GM12878 (cell line): ENCODE data around the gene HCN3. TPM values are rescaled to one million over a fixed set of nuclear protein-coding genes. Genes with fewer than 3 reads are reported as not detected.

Experiments
- ATAC-seq: fragments of 200-7000 bp; cut with Tn5 transposase; 3 replicates; pipeline ENCODE4 v1.9.1; 2020; ENCODE audit warnings: mild to moderate bottlenecking, moderate library complexity
- BruUV-seq: library from RNA; stranded (reverse); fragments of 400-500 nt; replicated peaks from 2 replicates; lab custom pipeline; 2021; lab: Mats Ljungman, UMichigan
- CTCF ChIA-PET: fragments of 300-600 bp; sonication (Branson Sonifier 250); formaldehyde crosslinking; extraction: SDS; loops from one replicate; lab custom pipeline; 2021; ENCODE audit warnings: inconsistent platforms; lab: Yijun Ruan, JAX
- POLR2A ChIA-PET: fragments of 350-600 bp; formaldehyde crosslinking; extraction: SDS; loops from one replicate; lab custom pipeline; 2021; ENCODE audit warnings: inconsistent platforms; lab: Charles Lee
- RAD21 ChIA-PET: fragments of 300-600 bp; sonication (Branson Sonifier 250); formaldehyde crosslinking; loops from one replicate; lab custom pipeline; 2023; ENCODE audit warnings: antibody characterized with exemption; ENCODE audit not compliant: unreplicated experiment; lab: Charles Lee
- SMC1A ChIA-PET: fragments of 300-600 bp; sonication (Branson Sonifier 250); formaldehyde crosslinking; loops from one replicate; lab custom pipeline; 2023; ENCODE audit not compliant: unreplicated experiment, uncharacterized antibody; lab: Charles Lee
- DNase-seq: peaks from one replicate; pipeline ENCODE4 v3.0.0-alpha.2; 2011; ENCODE audit warnings: low read depth, low spot score
- FAIRE-seq: peaks from 3 replicates; lab custom pipeline; 2011; peaks lifted over from hg19 to GRCh38; lab: Jason Lieb, UNC
- H2AFZ ChIP-seq: 2 replicates; pipeline ENCODE4 v1.6.0; 2011; ENCODE audit warnings: low read depth, low read length, control low read depth; ENCODE audit not compliant: control insufficient read depth
- H3K27ac ChIP-seq: 2 replicates; pipeline ENCODE4 v1.5.1; 2011; ENCODE audit warnings: control low read depth; ENCODE audit not compliant: control insufficient read depth, insufficient read depth
- H3K27me3 ChIP-seq, 2 experiments: replicated peaks in 1 of 2; 2 replicates each; pipeline versions ENCODE4 v1.6.0 to v1.6.1; 2011; ENCODE audit warnings: low read length in 1 of 2; ENCODE audit not compliant: control insufficient read depth in 2 of 2, insufficient read depth in 2 of 2
- H3K36me3 ChIP-seq, 2 experiments: 2 replicates each; pipeline ENCODE4 v1.5.1; 2011; ENCODE audit warnings: low read length in 1 of 2; ENCODE audit not compliant: control insufficient read depth in 2 of 2, insufficient read depth in 2 of 2
- H3K4me1 ChIP-seq: 2 replicates; pipeline ENCODE4 v1.6.1; 2011; ENCODE audit warnings: mild to moderate bottlenecking, low read length, moderate library complexity, mixed read lengths; ENCODE audit not compliant: control insufficient read depth, insufficient read depth
- H3K4me2 ChIP-seq: 2 replicates; pipeline ENCODE4 v1.6.0; 2011; ENCODE audit warnings: control low read depth; ENCODE audit not compliant: control insufficient read depth, insufficient read depth
- H3K4me3 ChIP-seq: fragments of 200-600 bp; sonication (generic); 2 replicates; pipeline ENCODE4 v1.5.1; 2016
- H3K79me2 ChIP-seq: 2 replicates; pipeline ENCODE4 v1.6.0; 2011; ENCODE audit warnings: low read length; ENCODE audit not compliant: control insufficient read depth, insufficient read depth
- H3K9ac ChIP-seq: 2 replicates; pipeline ENCODE4 v1.8.0; 2011; ENCODE audit warnings: low read length, control low read depth, mixed read lengths; ENCODE audit not compliant: control insufficient read depth, insufficient read depth
- H3K9me3 ChIP-seq: replicated peaks from 3 replicates; pipeline ENCODE4 v1.5.1; 2011; ENCODE audit warnings: mild to moderate bottlenecking, low read length; ENCODE audit not compliant: control insufficient read depth, insufficient read depth
- H4K20me1 ChIP-seq: 2 replicates; pipeline ENCODE4 v1.6.0; 2011; ENCODE audit not compliant: control insufficient read depth, insufficient read depth
- ASH2L ChIP-seq: fragments of 300-600, 200-600 bp; sonication (generic); IDR thresholded peaks from 2 replicates; pipeline ENCODE4 v1.6.1; 2017; ENCODE audit warnings: low read depth, mild to moderate bottlenecking, borderline replicate concordance
- CHD1 ChIP-seq: IDR thresholded peaks from 2 replicates; pipeline ENCODE4 v1.6.1; 2012; ENCODE audit warnings: low read depth, low read length, improper control_type of control experiment
- EED ChIP-seq: sonication (generic); IDR thresholded peaks from 2 replicates; pipeline ENCODE4 v1.6.1; 2016; ENCODE audit warnings: antibody characterized with exemption, low read depth
- EZH2 ChIP-seq: IDR thresholded peaks from 2 replicates; pipeline ENCODE4 v1.6.1; 2012; ENCODE audit warnings: low read depth, mild to moderate bottlenecking, control low read depth, inconsistent platforms, low read length, borderline replicate concordance; ENCODE audit not compliant: control insufficient read depth
- GATAD2B ChIP-seq: fragments of 450-650 bp; conservative IDR thresholded peaks from 2 replicates; pipeline ENCODE4 v1.6.1; 2017; ENCODE audit warnings: low read depth, mild to moderate bottlenecking, moderate library complexity
- IKZF1 ChIP-seq: fragments of 450-650 bp; conservative IDR thresholded peaks from 2 replicates; pipeline ENCODE4 v1.6.1; 2017; ENCODE audit warnings: antibody characterized with exemption, mild to moderate bottlenecking
- IKZF2 ChIP-seq, 2 experiments: fragments of 450-650 bp; IDR thresholded peaks; 2 replicates each; pipeline ENCODE4 v1.6.1; 2017; ENCODE audit warnings: mild to moderate bottlenecking in 2 of 2, moderate library complexity in 2 of 2
- PAX5 ChIP-seq: IDR thresholded peaks from 2 replicates; pipeline ENCODE4 v1.6.1; 2011; ENCODE audit warnings: low read depth, low read length, borderline replicate concordance
- SMARCA5 ChIP-seq: fragments of 450-650 bp; IDR thresholded peaks from 2 replicates; pipeline ENCODE4 v1.6.1; 2017; ENCODE audit warnings: mild to moderate bottlenecking
- TAF1 ChIP-seq: IDR thresholded peaks from 2 replicates; pipeline ENCODE4 v1.6.1; 2011; ENCODE audit warnings: mild to moderate bottlenecking, low read depth, low read length, borderline replicate concordance
- WGBS: methylation state at CpG from one replicate; pipeline ENCODE4 v1.1.6; 2016; ENCODE audit warnings: low lambda C conversion rate; ENCODE audit not compliant: insufficient replicate concordance, insufficient coverage; ENCODE audit errors: missing lambda C conversion rate; 5-methylcytosine and 5-hydroxymethylcytosine counted together
- in situ Hi-C: fragments of 300-500 bp; cut with MboI; formaldehyde crosslinking; loops from 9 replicates; pipeline ENCODE4 v1.14.3; 2018; ENCODE audit warnings: mixed read lengths
- intact Hi-C: fragments of 100-400 bp; cut with micrococcal nuclease; formaldehyde crosslinking; loops from one replicate; pipeline ENCODE4 v1.14.2; 2022; ENCODE audit not compliant: unreplicated experiment
- polyA plus RNA-seq, 11 experiments: library from polyadenylated mRNA; depleted of rRNA in 4 of 11; unstranded in 6 of 11; stranded (reverse) in 5 of 11; fragments of >200 nt; fragmentation: Nextera tagmentation in 4 of 11; fragmentation: Illumina TruSeq in 1 of 11; extraction: Ambion mirVana in 4 of 11; extraction: Trizol in 1 of 11; gene quantifications; 1 replicate in 1 of 11; 2 replicates in 10 of 11; pipeline versions ENCODE4 v1.2.1 to v1.2.3, GENCODE V29; 2011 to 2016; ENCODE audit warnings: inconsistent platforms in 2 of 11, missing spikeins in 2 of 11, low read depth in 1 of 11
- total RNA-seq, 4 experiments: library from RNA; depleted of rRNA in 3 of 4; stranded (reverse); fragments of >200 nt in 3 of 4; fragmentation: Illumina TruSeq in 1 of 4; extraction: Trizol in 1 of 4; gene quantifications; 2 replicates each; pipeline versions ENCODE4 v1.2.1 to v1.2.3, GENCODE V29; 2013 to 2021
- TF ChIP-seq, protein P1 (sequence below): fragments of 450-650 bp; formaldehyde crosslinking; IDR thresholded peaks from 2 replicates; pipeline ENCODE4 v1.5.0; 2022; ENCODE audit warnings: mild to moderate bottlenecking, missing genetic modification characterization
- TF ChIP-seq, protein P2 (sequence below), 3 experiments: IDR thresholded peaks in 2 of 3; conservative IDR thresholded peaks in 1 of 3; 2 replicates each; pipeline ENCODE4 v1.5.1; 2011; ENCODE audit warnings: low read depth in 3 of 3, low read length in 3 of 3, mild to moderate bottlenecking in 3 of 3, control low read depth in 2 of 3, moderate library complexity in 2 of 3, inconsistent platforms in 1 of 3, mixed read lengths in 1 of 3; ENCODE audit not compliant: control insufficient read depth in 2 of 3, insufficient read depth in 1 of 3; ENCODE audit errors: extremely low read depth in 1 of 3

Gene HCN3
- total and polyA plus RNA-seq, 10 of the 15 experiments (the other 5 are each of a cell fraction or from before 2014, with no cell fraction given): 0.08 to 4.1 (median 1.8) TPM

GRCh38 chr1:155324717-155325602 is 47.7 kb downstream of the HCN3 start:
- H3K9me3 ChIP-seq: no peaks in the 10 kb centered on the region
- SMC1A ChIA-PET: interaction anchor here (1.0 to 6.8 kb wide), 5 partner anchors 17 to 179 kb away, joined by 3 to 57 read pairs (median 12); partner anchors contain the start of genes CLK2, FDPS and HCN3
- CTCF ChIA-PET: interaction anchor here (0.6 to 9.6 kb wide), 12 partner anchors 12 to 267 kb away, joined by 3 to 225 read pairs (median 9); partner anchors contain the start of genes ENTREP3, FDPS and SCAMP3
- peak overlapping the region; percentile 88 for H3K4me2 ChIP-seq
- H3K4me3 ChIP-seq: peak overlapping the region; percentile 88
- RAD21 ChIA-PET: interaction anchor here (1.0 to 5.4 kb wide), 5 partner anchors 14 to 74 kb away, joined by 3 to 81 read pairs (median 13); partner anchors contain the start of genes CLK2 and FDPS
- 13% methylated on average over 49 of the region's 59 CpGs for WGBS
- peaks cover 7% of the 10 kb centered on the region for H3K4me1 ChIP-seq
- ATAC-seq (peak; percentile 10), DNase-seq (no peak), FAIRE-seq (no peak)
- no peaks in the 10 kb centered on the region for H4K20me1 ChIP-seq
- POLR2A ChIA-PET: interaction anchor here (1.3 to 4.3 kb wide), 6 partner anchors 21 to 130 kb away, joined by 3 to 28 read pairs (median 8); partner anchors contain the start of genes CLK2, MTX1 and THBS3
- intact Hi-C loops: loop anchor here (5.0 kb wide), 1 partner anchor 267 kb away; no protein-coding TSS in a partner anchor
- H3K79me2 ChIP-seq: no peaks in the 10 kb centered on the region; the same call in 1 of the 2 replicates
- H2AFZ ChIP-seq: peak overlapping the region; percentile 70
- in situ Hi-C loops: no loop called here
- TF ChIP-seq EED (peak; percentile 30; the same call in 1 of the 2 replicates), EZH2 (no peak), GATAD2B (0 out of 2 replicates have a peak, but pooled peaks have one; percentile 21), TAF1 (no peak), IKZF1 (peak; percentile 10; the same call in 1 of the 2 replicates), SMARCA5 (0 out of 2 replicates have a peak, but pooled peaks have one; percentile 24), ASH2L (no peak), IKZF2 (IDR thresholded peaks at IDR 0.05) (0 out of 4 replicates have a peak, but pooled peaks of 1 of the 2 experiments have one; percentile 8), CHD1 (no peak), PAX5 (no peak)
- TF ChIP-seq, protein P1, sequence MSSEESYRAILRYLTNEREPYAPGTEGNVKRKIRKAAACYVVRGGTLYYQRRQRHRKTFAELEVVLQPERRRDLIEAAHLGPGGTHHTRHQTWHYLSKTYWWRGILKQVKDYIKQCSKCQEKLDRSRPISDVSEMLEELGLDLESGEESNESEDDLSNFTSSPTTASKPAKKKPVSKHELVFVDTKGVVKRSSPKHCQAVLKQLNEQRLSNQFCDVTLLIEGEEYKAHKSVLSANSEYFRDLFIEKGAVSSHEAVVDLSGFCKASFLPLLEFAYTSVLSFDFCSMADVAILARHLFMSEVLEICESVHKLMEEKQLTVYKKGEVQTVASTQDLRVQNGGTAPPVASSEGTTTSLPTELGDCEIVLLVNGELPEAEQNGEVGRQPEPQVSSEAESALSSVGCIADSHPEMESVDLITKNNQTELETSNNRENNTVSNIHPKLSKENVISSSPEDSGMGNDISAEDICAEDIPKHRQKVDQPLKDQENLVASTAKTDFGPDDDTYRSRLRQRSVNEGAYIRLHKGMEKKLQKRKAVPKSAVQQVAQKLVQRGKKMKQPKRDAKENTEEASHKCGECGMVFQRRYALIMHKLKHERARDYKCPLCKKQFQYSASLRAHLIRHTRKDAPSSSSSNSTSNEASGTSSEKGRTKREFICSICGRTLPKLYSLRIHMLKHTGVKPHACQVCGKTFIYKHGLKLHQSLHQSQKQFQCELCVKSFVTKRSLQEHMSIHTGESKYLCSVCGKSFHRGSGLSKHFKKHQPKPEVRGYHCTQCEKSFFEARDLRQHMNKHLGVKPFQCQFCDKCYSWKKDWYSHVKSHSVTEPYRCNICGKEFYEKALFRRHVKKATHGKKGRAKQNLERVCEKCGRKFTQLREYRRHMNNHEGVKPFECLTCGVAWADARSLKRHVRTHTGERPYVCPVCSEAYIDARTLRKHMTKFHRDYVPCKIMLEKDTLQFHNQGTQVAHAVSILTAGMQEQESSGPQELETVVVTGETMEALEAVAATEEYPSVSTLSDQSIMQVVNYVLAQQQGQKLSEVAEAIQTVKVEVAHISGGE (CRISPR knock-in tag): no peak
- TF ChIP-seq, protein P2, sequence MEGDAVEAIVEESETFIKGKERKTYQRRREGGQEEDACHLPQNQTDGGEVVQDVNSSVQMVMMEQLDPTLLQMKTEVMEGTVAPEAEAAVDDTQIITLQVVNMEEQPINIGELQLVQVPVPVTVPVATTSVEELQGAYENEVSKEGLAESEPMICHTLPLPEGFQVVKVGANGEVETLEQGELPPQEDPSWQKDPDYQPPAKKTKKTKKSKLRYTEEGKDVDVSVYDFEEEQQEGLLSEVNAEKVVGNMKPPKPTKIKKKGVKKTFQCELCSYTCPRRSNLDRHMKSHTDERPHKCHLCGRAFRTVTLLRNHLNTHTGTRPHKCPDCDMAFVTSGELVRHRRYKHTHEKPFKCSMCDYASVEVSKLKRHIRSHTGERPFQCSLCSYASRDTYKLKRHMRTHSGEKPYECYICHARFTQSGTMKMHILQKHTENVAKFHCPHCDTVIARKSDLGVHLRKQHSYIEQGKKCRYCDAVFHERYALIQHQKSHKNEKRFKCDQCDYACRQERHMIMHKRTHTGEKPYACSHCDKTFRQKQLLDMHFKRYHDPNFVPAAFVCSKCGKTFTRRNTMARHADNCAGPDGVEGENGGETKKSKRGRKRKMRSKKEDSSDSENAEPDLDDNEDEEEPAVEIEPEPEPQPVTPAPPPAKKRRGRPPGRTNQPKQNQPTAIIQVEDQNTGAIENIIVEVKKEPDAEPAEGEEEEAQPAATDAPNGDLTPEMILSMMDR (IDR thresholded peaks at IDR 0.05 in 2 of 3, conservative IDR thresholded peaks at IDR 0.05 in 1 of 3; ENCODE audit: control insufficient read depth in 2 of 3, extremely low read depth in 1 of 3, insufficient read depth in 1 of 3, low read depth in 3 of 3, low read length in 3 of 3): peak; percentile 19 to 46 (median 45); a peak in 5 of 6 replicates
- peak overlapping the region; percentile 3; the same call in 1 of the 2 replicates for H3K27ac ChIP-seq
- H3K9ac ChIP-seq: peak overlapping the region; percentile 81
- H3K36me3 ChIP-seq: peaks cover 2 to 4% of the 10 kb centered on the region in 2 experiments; a peak in 3 of 4 replicates
- BruUV-seq: TSS peak; percentile 56
- no peaks in the 10 kb centered on the region for H3K27me3 ChIP-seq
